CD4-positive, alpha-beta T cell (primary cell): Measurements from ENCODE around the gene MIA. TPM values are rescaled to one million over a fixed set of nuclear protein-coding genes. Genes with fewer than 3 reads are reported as not detected.

ENCODE experiments used
- ATAC-seq: fragments of 200-7000 bp; cut with Tn5 transposase; one replicate; pipeline ENCODE4 v1.10.0; 2022; ENCODE audit warnings: mild to moderate bottlenecking; ENCODE audit not compliant: poor library complexity
- CTCF ChIA-PET: fragments of 350-600 bp; sonication (Branson Sonifier 250); formaldehyde crosslinking; loops from one replicate; lab custom pipeline; 2021; ENCODE audit warnings: antibody characterized with exemption, inconsistent platforms; lab: Charles Lee
- POLR2A ChIA-PET: fragments of 350-600 bp; sonication (Branson Sonifier 250); formaldehyde crosslinking; loops from one replicate; lab custom pipeline; 2021; ENCODE audit warnings: antibody characterized with exemption, inconsistent platforms; lab: Charles Lee
- DNase-seq, 14 experiments: peaks; one replicate each; pipeline ENCODE4 v3.0.0-alpha.2; 2013 to 2020; ENCODE audit warnings: mixed read lengths in 2 of 14
- H3K27ac ChIP-seq, 2 donors: one replicate each; pipeline versions ENCODE4 v1.5.1 to v1.7.0; 2013; ENCODE audit warnings: low read length in 2 of 2, low read depth in 1 of 2, mild to moderate bottlenecking in 1 of 2
- H3K27me3 ChIP-seq, 2 experiments: 1 replicate in 1 of 2; 2 replicates in 1 of 2; pipeline versions ENCODE4 v1.6.1 to v1.7.0; 2013; ENCODE audit warnings: low read length in 2 of 2, control low read depth in 1 of 2, mild to moderate bottlenecking in 1 of 2, moderate library complexity in 1 of 2; ENCODE audit not compliant: insufficient read depth in 2 of 2, control insufficient read depth in 1 of 2
- H3K36me3 ChIP-seq: one replicate; pipeline ENCODE4 v1.6.1; 2013; ENCODE audit warnings: low read length, control low read depth; ENCODE audit not compliant: insufficient read depth
- H3K4me1 ChIP-seq: one replicate; pipeline ENCODE4 v1.6.1; 2013; ENCODE audit warnings: low read length, control low read depth; ENCODE audit not compliant: insufficient read depth
- H3K4me3 ChIP-seq: one replicate; pipeline ENCODE4 v1.5.1; 2013; ENCODE audit warnings: mild to moderate bottlenecking, low read length, moderate library complexity
- H3K9me3 ChIP-seq, 2 experiments: 1 replicate in 1 of 2; 2 replicates in 1 of 2; pipeline versions ENCODE4 v1.6.1 to v1.7.0; 2013; ENCODE audit warnings: low read length in 2 of 2, mild to moderate bottlenecking in 2 of 2, control low read depth in 1 of 2, moderate library complexity in 1 of 2; ENCODE audit not compliant: control insufficient read depth in 1 of 2, insufficient read depth in 1 of 2
- H3K27ac Mint-ChIP-seq: one replicate; pipeline ENCODE4 v1.8.0; 2020; ENCODE audit warnings: mixed read lengths
- H3K27me3 Mint-ChIP-seq: one replicate; pipeline ENCODE4 v1.8.0; 2021; ENCODE audit warnings: mixed read lengths
- H3K36me3 Mint-ChIP-seq: one replicate; pipeline ENCODE4 v1.8.0; 2021; ENCODE audit warnings: low read depth, mixed read lengths
- H3K4me1 Mint-ChIP-seq: one replicate; pipeline ENCODE4 v1.8.0; 2021; ENCODE audit warnings: low read depth, mixed read lengths
- H3K4me3 Mint-ChIP-seq: one replicate; pipeline ENCODE4 v1.8.0; 2020; ENCODE audit warnings: mild to moderate bottlenecking, mixed read lengths
- H3K9me3 Mint-ChIP-seq: one replicate; pipeline ENCODE4 v1.8.0; 2020; ENCODE audit warnings: mixed read lengths
- CTCF ChIP-seq: fragments of 200-600 bp; IDR thresholded peaks from one replicate; pipeline ENCODE4 v1.8.0; 2022; ENCODE audit warnings: antibody characterized with exemption, mild to moderate bottlenecking
- intact Hi-C, 2 experiments: fragments of 100-400 bp; cut with DNase I in 1 of 2; cut with micrococcal nuclease in 1 of 2; formaldehyde crosslinking; loops; one replicate each; pipeline versions ENCODE4 v1.15.1 to v1.9.0; 2023 to 2025; cut with DNase I, micrococcal nuclease
- total RNA-seq, 174 experiments: library from RNA in 2 of 174; stranded (reverse) in 2 of 174; gene quantifications; one replicate each; pipeline ENCODE4 v1.2.3 and lab custom pipeline; 2021 to 2026

The MIA gene
- total RNA-seq, 2 experiments from 2014 or later, result not detected

GRCh38 chr19:40777645-40777936 lies 2.3 kb downstream of the MIA start:
- ATAC-seq (no peak), DNase-seq (no peak)
- H3K27ac ChIP-seq, result peak overlapping the region; percentile 93 to 95
- H3K36me3 Mint-ChIP-seq, result peaks cover 32% of the 10 kb centered on the region
- ChIA-PET POLR2A (interaction anchor here (0.7 to 5.4 kb wide), 24 partner anchors 9 to 486 kb away, joined by 3 to 198 read pairs (median 8); partner anchors contain the start of genes ACTMAP, COQ8B, EGLN2 and HNRNPUL1), CTCF (interaction anchor here (0.6 to 5.2 kb wide), 11 partner anchors 11 to 1444 kb away, joined by 3 to 40 read pairs (median 5); partner anchors contain the start of genes ACTMAP, COQ8B, EGLN2 and ITPKC)
- H3K36me3 ChIP-seq, result peaks cover 4% of the 10 kb centered on the region
- H3K27me3 Mint-ChIP-seq, result no peaks in the 10 kb centered on the region
- H3K27ac Mint-ChIP-seq, result peak overlapping the region; percentile 93
- intact Hi-C loops, result loop anchor here in 1 of 2 experiments (1.0 to 5.0 kb wide), 3 partner anchors 26 to 62 kb away; partner anchors contain the start of gene SNRPA
- peak overlapping the region; percentile 69 for H3K4me3 ChIP-seq
- H3K9me3 Mint-ChIP-seq, result no peaks in the 10 kb centered on the region
- H3K4me1 Mint-ChIP-seq, result peaks cover 36% of the 10 kb centered on the region
- peak overlapping the region; percentile 95 for H3K4me3 Mint-ChIP-seq
- TF ChIP-seq CTCF, result no peak
- no peaks in the 10 kb centered on the region for H3K9me3 ChIP-seq
- H3K27me3 ChIP-seq, result no peaks in the 10 kb centered on the region
- H3K4me1 ChIP-seq, result peaks cover 23% of the 10 kb centered on the region

GRCh38 chr19:40777937-40778705 lies 2.8 kb downstream of the MIA start, which contains the start of gene RAB4B:
RAB4B (plus strand) TSS chr19:40778247; CDS start chr19:40778376, 129 bp downstream.
- Histone ChIP-seq H3K9me3 (no peaks in the 10 kb centered on the region), H3K4me3 (peak within 1 kb of the TSS; percentile 69), H3K4me1 (peaks cover 23% of the 10 kb centered on the region), H3K36me3 (peaks cover 4% of the 10 kb centered on the region), H3K27ac (peak within 1 kb of the TSS; percentile 93 to 95), H3K27me3 (no peaks in the 10 kb centered on the region)
- Mint-ChIP-seq H3K4me3 (peak within 1 kb of the TSS; percentile 95), H3K9me3 (no peaks in the 10 kb centered on the region), H3K27me3 (no peaks in the 10 kb centered on the region), H3K4me1 (peaks cover 36% of the 10 kb centered on the region), H3K36me3 (peaks cover 37% of the 10 kb centered on the region), H3K27ac (peak within 1 kb of the TSS; percentile 93)
- DNase-seq, result peak; percentile 99 to 100 (median 100)
- ATAC-seq, result peak; percentile 84
- intact Hi-C loops, result loop anchor here (1.0 to 5.0 kb wide), 7 partner anchors 20 to 63 kb away; partner anchors contain the start of genes ACTMAP (in 1 of the 2), COQ8B (in 1 of the 2) and SNRPA (in 1 of the 2)
- CTCF ChIA-PET, result interaction anchor here (0.9 to 5.2 kb wide), 11 partner anchors 20 to 366 kb away, joined by 3 to 40 read pairs (median 5); partner anchors contain the start of genes ACTMAP, COQ8B, EGLN2 and ITPKC
- POLR2A ChIA-PET, result interaction anchor here (0.7 to 5.4 kb wide), 26 partner anchors 8 to 486 kb away, joined by 3 to 198 read pairs (median 8); partner anchors contain the start of genes ACTMAP, COQ8B, EGLN2 and HNRNPUL1
- no peak for TF ChIP-seq CTCF

DNA sequence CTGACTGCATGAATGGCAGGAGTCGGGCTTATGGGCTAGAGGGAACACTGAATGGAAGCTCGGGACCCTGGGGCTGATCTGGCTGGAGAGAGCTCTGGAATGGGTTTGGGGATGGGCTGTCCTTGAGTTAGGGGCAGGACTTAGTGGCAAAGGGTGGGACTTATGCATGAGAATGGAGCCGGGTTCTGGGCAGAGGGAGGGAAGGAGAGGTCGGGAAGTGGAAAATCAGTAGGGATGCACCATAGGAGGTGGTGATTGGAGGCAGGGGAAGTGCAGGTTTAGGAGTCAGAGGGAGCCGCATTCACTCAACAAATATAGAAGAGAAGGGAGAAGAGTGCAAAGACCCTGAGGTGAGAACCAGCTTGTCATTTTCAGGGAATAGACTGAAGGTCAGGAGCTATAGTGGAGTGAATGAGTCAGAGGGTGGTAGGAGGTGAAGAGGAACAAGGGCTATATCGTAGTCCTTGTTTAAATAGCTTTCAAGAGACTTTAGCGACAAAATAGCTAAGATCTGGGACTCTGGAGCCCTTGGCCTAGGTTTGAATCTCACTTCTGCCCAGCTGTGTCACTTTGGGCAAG lies 3.5 kb downstream of the MIA start:
- H3K9me3 Mint-ChIP-seq, result no peaks in the 10 kb centered on the region
- Histone ChIP-seq H3K4me3 (peak overlapping the region; percentile 69), H3K27ac (peak overlapping the region; percentile 88 to 93), H3K36me3 (peaks cover 6% of the 10 kb centered on the region), H3K9me3 (no peaks in the 10 kb centered on the region), H3K27me3 (no peaks in the 10 kb centered on the region), H3K4me1 (peaks cover 23% of the 10 kb centered on the region)
- peaks cover 36% of the 10 kb centered on the region for H3K4me1 Mint-ChIP-seq
- no peaks in the 10 kb centered on the region for H3K27me3 Mint-ChIP-seq
- DNase-seq (no peak), ATAC-seq (no peak)
- H3K36me3 Mint-ChIP-seq, result peaks cover 41% of the 10 kb centered on the region
- peak overlapping the region; percentile 93 for H3K27ac Mint-ChIP-seq
- intact Hi-C loops, result loop anchor here (1.0 to 5.0 kb wide), 5 partner anchors 20 to 62 kb away; partner anchors contain the start of genes ACTMAP (in 1 of the 2) and COQ8B (in 1 of the 2)
- POLR2A ChIA-PET, result interaction anchor here (0.7 to 5.4 kb wide), 19 partner anchors 8 to 485 kb away, joined by 3 to 198 read pairs (median 10); partner anchors contain the start of genes ACTMAP, EGLN2, HNRNPUL1 and SNRPA
- CTCF ChIA-PET, result interaction anchor here (0.9 to 5.2 kb wide), 7 partner anchors 19 to 366 kb away, joined by 3 to 40 read pairs (median 6); partner anchors contain the start of genes ACTMAP, EGLN2 and SNRPA
- no peak for TF ChIP-seq CTCF
- H3K4me3 Mint-ChIP-seq, result peak overlapping the region; percentile 95
